ENCODE data around the gene DHRS1. TPM values are rescaled to one million over a fixed set of nuclear protein-coding genes. Genes with fewer than 3 reads are reported as not detected.

DHRS1 gene
- polyA plus RNA-seq, 2 of the 4 experiments (the other 2 are of a cell fraction), result 15.1 to 17.4 TPM

DNA sequence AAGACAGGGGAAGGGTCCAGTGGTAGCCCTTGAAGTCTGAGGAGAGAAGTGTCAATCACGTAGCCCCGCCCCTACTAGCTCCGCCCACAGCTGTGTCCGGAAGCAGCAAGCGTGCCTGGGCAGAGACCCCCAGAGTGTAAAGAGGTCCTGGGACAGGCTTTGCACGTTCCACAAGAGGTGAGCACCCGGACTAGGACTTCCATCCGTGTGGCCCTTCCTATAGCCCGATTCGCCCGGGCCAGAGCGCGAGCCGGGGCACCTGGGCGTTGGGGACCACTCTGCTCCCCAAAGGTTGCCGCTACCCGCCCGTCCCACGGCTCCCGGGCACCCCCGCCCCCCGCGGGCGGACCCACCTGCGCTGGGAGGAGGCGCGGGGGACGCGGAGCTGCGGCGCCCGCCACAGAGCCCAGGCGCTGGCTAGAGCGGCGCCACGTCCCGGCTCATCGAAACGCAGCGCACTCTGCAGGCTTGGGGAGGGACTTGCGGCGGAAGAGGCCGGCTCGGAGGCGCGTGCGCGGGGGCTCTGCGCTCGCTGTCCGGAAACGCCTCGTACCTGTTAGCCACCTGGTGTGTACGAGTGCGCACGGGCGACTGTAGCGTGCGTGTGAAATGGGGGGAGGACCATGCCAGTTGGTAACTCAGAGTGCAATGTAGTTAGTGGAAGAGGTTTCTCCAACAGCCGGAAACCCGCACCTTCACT is 28.3 kb downstream of the DHRS1 start, which contains the start of gene RABGGTA:
TSS of gene RABGGTA (minus strand) at position 464 of the 700 bp plus-strand sequence. CDS start 482 bp downstream, outside the sequence.
- FAIRE-seq (no peak), ATAC-seq (peak; percentile 91 to 98), DNase-seq (ENCODE audit: low read depth in 1 of 2, low spot score in 1 of 2) (peak; percentile 91 to 93)
- Histone ChIP-seq H3K9me3 (no peaks in the 10 kb centered on the region), H3K4me3 (peak within 1 kb of the TSS; percentile 59), H3K4me1 (0 out of 3 replicates have a peak, but pooled peaks cover 5% of the 10 kb centered on the region), H3K4me2 (peak within 1 kb of the TSS; percentile 85), H3K27ac (peak within 1 kb of the TSS; percentile 89 to 97)
- TF ChIP-seq, protein P1, sequence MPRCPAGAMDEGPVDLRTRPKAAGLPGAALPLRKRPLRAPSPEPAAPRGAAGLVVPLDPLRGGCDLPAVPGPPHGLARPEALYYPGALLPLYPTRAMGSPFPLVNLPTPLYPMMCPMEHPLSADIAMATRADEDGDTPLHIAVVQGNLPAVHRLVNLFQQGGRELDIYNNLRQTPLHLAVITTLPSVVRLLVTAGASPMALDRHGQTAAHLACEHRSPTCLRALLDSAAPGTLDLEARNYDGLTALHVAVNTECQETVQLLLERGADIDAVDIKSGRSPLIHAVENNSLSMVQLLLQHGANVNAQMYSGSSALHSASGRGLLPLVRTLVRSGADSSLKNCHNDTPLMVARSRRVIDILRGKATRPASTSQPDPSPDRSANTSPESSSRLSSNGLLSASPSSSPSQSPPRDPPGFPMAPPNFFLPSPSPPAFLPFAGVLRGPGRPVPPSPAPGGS (IDR thresholded peaks at IDR 0.05), result peak; percentile 75; the same call in 1 of the 3 replicates
- TF ChIP-seq POLR2A (IDR thresholded peaks at IDR 0.05; ENCODE audit: low read length) (peak; percentile 42), EHMT2 (IDR thresholded peaks at IDR 0.05; ENCODE audit: low read depth) (no peak), RFX5 (IDR thresholded peaks at IDR 0.05) (0 out of 2 replicates have a peak, but pooled peaks have one; percentile 57), SREBF2 (IDR thresholded peaks at IDR 0.05) (no peak), MYC (IDR thresholded peaks at IDR 0.05; ENCODE audit: borderline replicate concordance, low read length) (peak; percentile 65; the same call in 1 of the 2 replicates), FOSL2 (IDR thresholded peaks at IDR 0.05) (no peak), FOSL2 (CRISPR knock-in tag; IDR thresholded peaks at IDR 0.05) (0 out of 2 replicates have a peak, but pooled peaks have one; percentile 25), HOXA7 (CRISPR knock-in tag; IDR thresholded peaks at IDR 0.05) (no peak), JUN (IDR thresholded peaks at IDR 0.05) (peak; percentile 61 to 92; a peak in 3 of 5 replicates), KDM5A (IDR thresholded peaks at IDR 0.05) (no peak; the same call in 1 of the 2 replicates), POLR2AphosphoS2 (conservative IDR thresholded peaks at IDR 0.05; ENCODE audit: low read length) (no peak), KDM1A (IDR thresholded peaks at IDR 0.05; ENCODE audit: low read depth) (no peak), PHF8 (IDR thresholded peaks at IDR 0.05; ENCODE audit: borderline replicate concordance, low read depth) (peak; percentile 95), RARB (CRISPR knock-in tag; IDR thresholded peaks at IDR 0.05) (no peak), HOXB13 (CRISPR knock-in tag; IDR thresholded peaks at IDR 0.05; ENCODE audit: low read depth) (no peak), MAZ (IDR thresholded peaks at IDR 0.05; ENCODE audit: borderline replicate concordance, low read depth, low read length) (0 out of 2 replicates have a peak, but pooled peaks have one; percentile 74), MAFK (IDR thresholded peaks at IDR 0.05; ENCODE audit: partially characterized antibody) (no peak)
- TF ChIP-seq, protein P2, sequence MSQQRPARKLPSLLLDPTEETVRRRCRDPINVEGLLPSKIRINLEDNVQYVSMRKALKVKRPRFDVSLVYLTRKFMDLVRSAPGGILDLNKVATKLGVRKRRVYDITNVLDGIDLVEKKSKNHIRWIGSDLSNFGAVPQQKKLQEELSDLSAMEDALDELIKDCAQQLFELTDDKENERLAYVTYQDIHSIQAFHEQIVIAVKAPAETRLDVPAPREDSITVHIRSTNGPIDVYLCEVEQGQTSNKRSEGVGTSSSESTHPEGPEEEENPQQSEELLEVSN (IDR thresholded peaks at IDR 0.05; ENCODE audit: borderline replicate concordance, low read depth), result peak; percentile 81; the same call in 1 of the 2 replicates
- TF ChIP-seq, protein P3, sequence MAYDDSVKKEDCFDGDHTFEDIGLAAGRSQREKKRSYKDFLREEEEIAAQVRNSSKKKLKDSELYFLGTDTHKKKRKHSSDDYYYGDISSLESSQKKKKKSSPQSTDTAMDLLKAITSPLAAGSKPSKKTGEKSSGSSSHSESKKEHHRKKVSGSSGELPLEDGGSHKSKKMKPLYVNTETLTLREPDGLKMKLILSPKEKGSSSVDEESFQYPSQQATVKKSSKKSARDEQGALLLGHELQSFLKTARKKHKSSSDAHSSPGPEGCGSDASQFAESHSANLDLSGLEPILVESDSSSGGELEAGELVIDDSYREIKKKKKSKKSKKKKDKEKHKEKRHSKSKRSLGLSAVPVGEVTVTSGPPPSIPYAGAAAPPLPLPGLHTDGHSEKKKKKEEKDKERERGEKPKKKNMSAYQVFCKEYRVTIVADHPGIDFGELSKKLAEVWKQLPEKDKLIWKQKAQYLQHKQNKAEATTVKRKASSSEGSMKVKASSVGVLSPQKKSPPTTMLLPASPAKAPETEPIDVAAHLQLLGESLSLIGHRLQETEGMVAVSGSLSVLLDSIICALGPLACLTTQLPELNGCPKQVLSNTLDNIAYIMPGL (CRISPR knock-in tag; IDR thresholded peaks at IDR 0.05; ENCODE audit: borderline replicate concordance), result peak; percentile 96
- TF ChIP-seq, protein P4, sequence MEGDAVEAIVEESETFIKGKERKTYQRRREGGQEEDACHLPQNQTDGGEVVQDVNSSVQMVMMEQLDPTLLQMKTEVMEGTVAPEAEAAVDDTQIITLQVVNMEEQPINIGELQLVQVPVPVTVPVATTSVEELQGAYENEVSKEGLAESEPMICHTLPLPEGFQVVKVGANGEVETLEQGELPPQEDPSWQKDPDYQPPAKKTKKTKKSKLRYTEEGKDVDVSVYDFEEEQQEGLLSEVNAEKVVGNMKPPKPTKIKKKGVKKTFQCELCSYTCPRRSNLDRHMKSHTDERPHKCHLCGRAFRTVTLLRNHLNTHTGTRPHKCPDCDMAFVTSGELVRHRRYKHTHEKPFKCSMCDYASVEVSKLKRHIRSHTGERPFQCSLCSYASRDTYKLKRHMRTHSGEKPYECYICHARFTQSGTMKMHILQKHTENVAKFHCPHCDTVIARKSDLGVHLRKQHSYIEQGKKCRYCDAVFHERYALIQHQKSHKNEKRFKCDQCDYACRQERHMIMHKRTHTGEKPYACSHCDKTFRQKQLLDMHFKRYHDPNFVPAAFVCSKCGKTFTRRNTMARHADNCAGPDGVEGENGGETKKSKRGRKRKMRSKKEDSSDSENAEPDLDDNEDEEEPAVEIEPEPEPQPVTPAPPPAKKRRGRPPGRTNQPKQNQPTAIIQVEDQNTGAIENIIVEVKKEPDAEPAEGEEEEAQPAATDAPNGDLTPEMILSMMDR (IDR thresholded peaks at IDR 0.05), result peak; percentile 62
- TF ChIP-seq, protein P5, sequence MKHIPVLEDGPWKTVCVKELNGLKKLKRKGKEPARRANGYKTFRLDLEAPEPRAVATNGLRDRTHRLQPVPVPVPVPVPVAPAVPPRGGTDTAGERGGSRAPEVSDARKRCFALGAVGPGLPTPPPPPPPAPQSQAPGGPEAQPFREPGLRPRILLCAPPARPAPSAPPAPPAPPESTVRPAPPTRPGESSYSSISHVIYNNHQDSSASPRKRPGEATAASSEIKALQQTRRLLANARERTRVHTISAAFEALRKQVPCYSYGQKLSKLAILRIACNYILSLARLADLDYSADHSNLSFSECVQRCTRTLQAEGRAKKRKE (CRISPR knock-in tag; IDR thresholded peaks at IDR 0.05; ENCODE audit: low read depth), result 0 out of 2 replicates have a peak, but pooled peaks have one; percentile 31
- TF ChIP-seq, protein P6, sequence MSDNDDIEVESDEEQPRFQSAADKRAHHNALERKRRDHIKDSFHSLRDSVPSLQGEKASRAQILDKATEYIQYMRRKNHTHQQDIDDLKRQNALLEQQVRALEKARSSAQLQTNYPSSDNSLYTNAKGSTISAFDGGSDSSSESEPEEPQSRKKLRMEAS (IDR thresholded peaks at IDR 0.05), result peak; percentile 92
- TF ChIP-seq, protein P7, sequence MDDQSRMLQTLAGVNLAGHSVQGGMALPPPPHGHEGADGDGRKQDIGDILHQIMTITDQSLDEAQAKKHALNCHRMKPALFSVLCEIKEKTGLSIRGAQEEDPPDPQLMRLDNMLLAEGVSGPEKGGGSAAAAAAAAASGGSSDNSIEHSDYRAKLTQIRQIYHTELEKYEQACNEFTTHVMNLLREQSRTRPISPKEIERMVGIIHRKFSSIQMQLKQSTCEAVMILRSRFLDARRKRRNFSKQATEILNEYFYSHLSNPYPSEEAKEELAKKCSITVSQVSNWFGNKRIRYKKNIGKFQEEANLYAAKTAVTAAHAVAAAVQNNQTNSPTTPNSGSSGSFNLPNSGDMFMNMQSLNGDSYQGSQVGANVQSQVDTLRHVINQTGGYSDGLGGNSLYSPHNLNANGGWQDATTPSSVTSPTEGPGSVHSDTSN (IDR thresholded peaks at IDR 0.05), result peak; percentile 70
- WGBS (ENCODE audit: missing lambda C conversion rate), result 5% methylated on average over 19 of the region's 61 CpGs
- POLR2A ChIA-PET, result interaction anchor here (0.6 to 1.9 kb wide), 28 partner anchors 9 to 171 kb away, joined by 3 to 53 read pairs (median 4); partner anchors contain the start of genes CBLN3, CHMP4A, CIDEB and DHRS1
- CTCF ChIA-PET, result interaction anchor here (1.0 to 34.0 kb wide), 14 partner anchors 9 to 166 kb away, joined by 3 to 469 read pairs (median 5); partner anchors contain the start of genes CIDEB, DHRS1, LTB4R and LTB4R2

All from A549 (cell line).